HUES6 (cell line): ENCODE measurements around the gene BAIAP2L1.
"Not testable (repeated sequence)": the region's sequence is repeated elsewhere in the genome, so short reads cannot be mapped to it uniquely, and the experiment has no call there.

Experiments
- H3K27ac ChIP-seq: 2 replicates; pipeline ENCODE4 v1.7.0; 2013; ENCODE audit warnings: low read depth, mild to moderate bottlenecking, low read length, inconsistent platforms
- H3K27me3 ChIP-seq: 2 replicates; pipeline ENCODE4 v1.6.1; 2013; ENCODE audit warnings: low read length; ENCODE audit not compliant: control insufficient read depth, insufficient read depth
- H3K36me3 ChIP-seq: 2 replicates; pipeline ENCODE4 v1.6.1; 2013; ENCODE audit warnings: low read length; ENCODE audit not compliant: control insufficient read depth, insufficient read depth
- H3K4me1 ChIP-seq: 2 replicates; pipeline ENCODE4 v1.6.1; 2013; ENCODE audit warnings: low read length; ENCODE audit not compliant: control insufficient read depth, insufficient read depth
- H3K4me3 ChIP-seq: 2 replicates; pipeline ENCODE4 v1.5.1; 2013; ENCODE audit warnings: low read depth, low read length
- H3K9ac ChIP-seq: one replicate; pipeline ENCODE4 v1.6.1; 2013; ENCODE audit warnings: mild to moderate bottlenecking, low read length
- H3K9me3 ChIP-seq: 2 replicates; pipeline ENCODE4 v1.6.1; 2013; ENCODE audit warnings: low read depth, low read length; ENCODE audit not compliant: control insufficient read depth, insufficient read depth

The BAIAP2L1 gene

GRCh38 chr7:98398567-98399372 lies 2.1 kb downstream of the BAIAP2L1 start:
- Histone ChIP-seq H3K9me3 (peaks cover 7% of the 10 kb centered on the region; the same call in 1 of the 2 replicates), H3K27ac (no peak overlapping the region), H3K4me3 (no peak overlapping the region), H3K27me3 (no peaks in the 10 kb centered on the region), H3K36me3 (peaks cover 3% of the 10 kb centered on the region; the same call in 1 of the 2 replicates), H3K4me1 (peaks cover 16% of the 10 kb centered on the region), H3K9ac (no peak overlapping the region)

GRCh38 chr7:98396768-98397167 lies 4.1 kb downstream of the BAIAP2L1 start:
- Histone ChIP-seq H3K4me3 (no peak overlapping the region), H3K9ac (no peak overlapping the region), H3K4me1 (peaks cover 12% of the 10 kb centered on the region), H3K27me3 (no peaks in the 10 kb centered on the region), H3K9me3 (peaks cover 7% of the 10 kb centered on the region; the same call in 1 of the 2 replicates), H3K27ac (no peak overlapping the region), H3K36me3 (peaks cover 3% of the 10 kb centered on the region; the same call in 1 of the 2 replicates)

GRCh38 chr7:98395951-98396350 lies 4.9 kb downstream of the BAIAP2L1 start:
- H3K27me3 ChIP-seq: no peaks in the 10 kb centered on the region
- no peak overlapping the region for H3K27ac ChIP-seq
- no peak overlapping the region for H3K4me3 ChIP-seq
- H3K36me3 ChIP-seq: peaks cover 3% of the 10 kb centered on the region; the same call in 1 of the 2 replicates
- peaks cover 7% of the 10 kb centered on the region; the same call in 1 of the 2 replicates for H3K4me1 ChIP-seq
- H3K9ac ChIP-seq: no peak overlapping the region
- peaks cover 7% of the 10 kb centered on the region; the same call in 1 of the 2 replicates for H3K9me3 ChIP-seq

GRCh38 chr7:98395481-98395880 lies 5.4 kb downstream of the BAIAP2L1 start:
- H3K27ac ChIP-seq: no peak overlapping the region
- H3K9ac ChIP-seq: no peak overlapping the region
- no peak overlapping the region for H3K4me3 ChIP-seq
- H3K9me3 ChIP-seq: peaks cover 7% of the 10 kb centered on the region; the same call in 1 of the 2 replicates
- no peaks in the 10 kb centered on the region for H3K27me3 ChIP-seq
- peaks cover 7% of the 10 kb centered on the region; the same call in 1 of the 2 replicates for H3K4me1 ChIP-seq
- peaks cover 3% of the 10 kb centered on the region; the same call in 1 of the 2 replicates for H3K36me3 ChIP-seq

- Histone ChIP-seq H3K4me3 (no peak overlapping the region), H3K27ac (no peak overlapping the region), H3K9me3 (peaks cover 3% of the 10 kb centered on the region; the same call in 1 of the 2 replicates), H3K27me3 (no peaks in the 10 kb centered on the region), H3K36me3 (peaks cover 3% of the 10 kb centered on the region; the same call in 1 of the 2 replicates), H3K4me1 (peaks cover 7% of the 10 kb centered on the region; the same call in 1 of the 2 replicates), H3K9ac (no peak overlapping the region)
These were observed 6.5 kb downstream of the BAIAP2L1 start for GRCh38 chr7:98394377-98394836.

GRCh38 chr7:98387544-98388226 lies 13.2 kb downstream of the BAIAP2L1 start:
- H3K4me1 ChIP-seq: no peaks in the 10 kb centered on the region
- H3K9me3 ChIP-seq: no peaks in the 10 kb centered on the region
- H3K4me3 ChIP-seq: no peak overlapping the region
- H3K36me3 ChIP-seq: no peaks in the 10 kb centered on the region
- H3K9ac ChIP-seq: no peak overlapping the region
- no peak overlapping the region for H3K27ac ChIP-seq
- H3K27me3 ChIP-seq: no peaks in the 10 kb centered on the region

- Histone ChIP-seq H3K4me3 (no peak overlapping the region), H3K36me3 (no peaks in the 10 kb centered on the region), H3K27ac (no peak overlapping the region), H3K9ac (no peak overlapping the region), H3K4me1 (no peaks in the 10 kb centered on the region), H3K27me3 (no peaks in the 10 kb centered on the region), H3K9me3 (no peaks in the 10 kb centered on the region)
These were observed 13.8 kb downstream of the BAIAP2L1 start for GRCh38 chr7:98387131-98387530.

GRCh38 chr7:98385532-98385931 lies 15.4 kb downstream of the BAIAP2L1 start:
- not testable (repeated sequence) for H3K4me3 ChIP-seq, H3K27ac ChIP-seq, H3K9ac ChIP-seq, H3K36me3 ChIP-seq, H3K27me3 ChIP-seq, H3K9me3 ChIP-seq, H3K4me1 ChIP-seq

- Histone ChIP-seq H3K4me3 (no peak overlapping the region), H3K9ac (no peak overlapping the region), H3K4me1 (no peaks in the 10 kb centered on the region), H3K36me3 (no peaks in the 10 kb centered on the region), H3K27ac (no peak overlapping the region), H3K9me3 (no peaks in the 10 kb centered on the region), H3K27me3 (no peaks in the 10 kb centered on the region)
These were observed 22.6 kb downstream of the BAIAP2L1 start for GRCh38 chr7:98378210-98378819.

- no peaks in the 10 kb centered on the region for H3K9me3 ChIP-seq
- no peak overlapping the region for H3K4me3 ChIP-seq
- no peaks in the 10 kb centered on the region for H3K36me3 ChIP-seq
- no peaks in the 10 kb centered on the region for H3K27me3 ChIP-seq
- no peak overlapping the region for H3K27ac ChIP-seq
- no peak overlapping the region for H3K9ac ChIP-seq
- H3K4me1 ChIP-seq: no peaks in the 10 kb centered on the region
These were observed 24.2 kb downstream of the BAIAP2L1 start for GRCh38 chr7:98376711-98377110.
